Measurements from ENCODE around the gene ATG16L2.
"Not testable (repeated sequence)": the region's sequence is repeated elsewhere in the genome, so short reads cannot be mapped to it uniquely, and the experiment has no call there.

ATG16L2 gene

GRCh38 chr11:72806378-72806777, 7.8 kb upstream of the ATG16L2 start:
- DNase-seq (ENCODE audit: low read depth), result not testable (repeated sequence)

- no peak for DNase-seq (ENCODE audit: low read depth)
These were observed 7.1 kb upstream of the ATG16L2 start for GRCh38 chr11:72807021-72807693.

- no peak for DNase-seq (ENCODE audit: low read depth)
These were observed 6.4 kb upstream of the ATG16L2 start for GRCh38 chr11:72807792-72808191.

- no peak for DNase-seq (ENCODE audit: low read depth)
These were observed 5.8 kb upstream of the ATG16L2 start for GRCh38 chr11:72808331-72808798.

- DNase-seq (ENCODE audit: low read depth), result not testable (repeated sequence)
These were observed 2.5 kb upstream of the ATG16L2 start for GRCh38 chr11:72811686-72812085.

GRCh38 chr11:72812604-72812966, 1.6 kb upstream of the ATG16L2 start:
- DNase-seq (ENCODE audit: low read depth), result no peak

- peak; percentile 39 for DNase-seq (ENCODE audit: low read depth)
These were observed 1.1 kb upstream of the ATG16L2 start for GRCh38 chr11:72812967-72813739.

- DNase-seq (ENCODE audit: low read depth), result no peak
These were observed 398 bp upstream of the ATG16L2 start for GRCh38 chr11:72813740-72814285.

GRCh38 chr11:72815110-72815618, 953 bp downstream of the ATG16L2 start:
- DNase-seq (ENCODE audit: low read depth), result no peak

GRCh38 chr11:72816404-72816990, 2.3 kb downstream of the ATG16L2 start:
- DNase-seq (ENCODE audit: low read depth), result no peak

- no peak for DNase-seq (ENCODE audit: low read depth)
These were observed 3.8 kb downstream of the ATG16L2 start for GRCh38 chr11:72817966-72818365.

GRCh38 chr11:72818971-72819370, 4.8 kb downstream of the ATG16L2 start:
- DNase-seq (ENCODE audit: low read depth), result no peak

- DNase-seq (ENCODE audit: low read depth), result no peak
These were observed 6.4 kb downstream of the ATG16L2 start for GRCh38 chr11:72820439-72821139.

- DNase-seq (ENCODE audit: low read depth), result no peak
These were observed 7.2 kb downstream of the ATG16L2 start for GRCh38 chr11:72821221-72821919.

- DNase-seq (ENCODE audit: low read depth), result peak; percentile 56
These were observed 7.9 kb downstream of the ATG16L2 start for GRCh38 chr11:72821920-72822799.

GRCh38 chr11:72823105-72823804, 9.0 kb downstream of the ATG16L2 start:
- no peak for DNase-seq (ENCODE audit: low read depth)

GRCh38 chr11:72824020-72824419, 9.8 kb downstream of the ATG16L2 start:
- DNase-seq (ENCODE audit: low read depth), result no peak

- DNase-seq (ENCODE audit: low read depth), result no peak
These were observed 10.7 kb downstream of the ATG16L2 start for GRCh38 chr11:72824811-72825505.

GRCh38 chr11:72825661-72826060, 11.4 kb downstream of the ATG16L2 start:
- DNase-seq (ENCODE audit: low read depth), result no peak
